GM23338 (cell line): ENCODE data around the gene GJA4.

ENCODE experiments used
- CREB1 ChIP-seq: fragments of 250-450 bp; sonication (Bioruptor Pico); IDR thresholded peaks from 2 replicates; pipeline ENCODE4 v1.5.0; 2020; ENCODE audit warnings: low read depth, mild to moderate bottlenecking, moderate library complexity
- CTCF ChIP-seq, 2 experiments: fragments of 200-600 bp in 1 of 2; sonication (generic) in 1 of 2; conservative IDR thresholded peaks; 2 replicates each; pipeline versions ENCODE4 v1.5.1 to v1.6.1; 2016 to 2017; ENCODE audit warnings: antibody characterized with exemption in 2 of 2, low read depth in 2 of 2, mild to moderate bottlenecking in 2 of 2, moderate library complexity in 1 of 2
- EZH2 ChIP-seq: fragments of 200-600 bp; sonication (generic); IDR thresholded peaks from one replicate; pipeline ENCODE4 v1.8.0; 2017; ENCODE audit warnings: antibody characterized with exemption, mild to moderate bottlenecking, low read depth; ENCODE audit not compliant: unreplicated experiment
- EZH2phosphoT487 ChIP-seq: fragments of 200-600 bp; sonication (generic); IDR thresholded peaks from one replicate; pipeline ENCODE4 v1.8.1; 2018; ENCODE audit warnings: antibody characterized with exemption; ENCODE audit not compliant: unreplicated experiment
- POLR2AphosphoS5 ChIP-seq: IDR thresholded peaks from 2 replicates; pipeline ENCODE4 v1.6.1; 2016; ENCODE audit warnings: antibody characterized with exemption, low read depth
- REST ChIP-seq: IDR thresholded peaks from one replicate; pipeline ENCODE4 v1.6.1; 2018; ENCODE audit warnings: antibody characterized with exemption; ENCODE audit not compliant: unreplicated experiment
- ZNF331 ChIP-seq: fragments of 250-450 bp; sonication (Bioruptor Pico); IDR thresholded peaks from 2 replicates; pipeline ENCODE4 v1.5.0; 2020; ENCODE audit warnings: low read depth, mild to moderate bottlenecking, moderate library complexity

GRCh38 chr1:34787461-34788420, 5.1 kb upstream of the GJA4 start:
- peak; percentile 63 to 87 for TF ChIP-seq CTCF (conservative IDR thresholded peaks at IDR 0.05; ENCODE audit: low read depth in 2 of 2)
- TF ChIP-seq EZH2 = no peak
- no peak for TF ChIP-seq POLR2AphosphoS5
- no peak for TF ChIP-seq REST
- no peak for TF ChIP-seq EZH2phosphoT487
- no peak for TF ChIP-seq ZNF331
- no peak for TF ChIP-seq CREB1 (CRISPR knock-in tag)
